Heart right ventricle (tissue), 16 donors: ENCODE results near the gene KSR1. TPM values are rescaled to one million over a fixed set of nuclear protein-coding genes. Genes with fewer than 3 reads are reported as not detected.
"Not testable (repeated sequence)": the region's sequence is repeated elsewhere in the genome, so short reads cannot be mapped to it uniquely, and the experiment has no call there.

ENCODE experiments used
- ATAC-seq, 8 donors: fragments of 200-7000 bp; cut with Tn5 transposase; one replicate each; pipeline ENCODE4 v1.9.1; 2020; ENCODE audit warnings: mild to moderate bottlenecking in 8 of 8, moderate library complexity in 8 of 8, moderate number of reproducible peaks in 1 of 8
- DNase-seq, 2 donors: peaks; one replicate each; pipeline ENCODE4 v3.0.0-alpha.2; 2020
- H3K27ac ChIP-seq, 10 donors: fragments of 200-600 bp; sonication (generic) in 2 of 10; one replicate each; pipeline versions ENCODE4 v1.5.0 to v1.8.0; 2020 to 2022; ENCODE audit warnings: mild to moderate bottlenecking in 3 of 10
- H3K27me3 ChIP-seq, 7 donors: fragments of 200-600 bp; one replicate each; pipeline ENCODE4 v1.8.0; 2021 to 2022; ENCODE audit warnings: mild to moderate bottlenecking in 2 of 7
- H3K36me3 ChIP-seq, 9 donors: fragments of 200-600 bp; sonication (generic) in 1 of 9; one replicate each; pipeline versions ENCODE4 v1.5.0 to v1.8.0; 2020 to 2022; ENCODE audit warnings: mild to moderate bottlenecking in 2 of 9
- H3K4me1 ChIP-seq, 9 donors: fragments of 200-600 bp; sonication (generic) in 1 of 9; one replicate each; pipeline versions ENCODE4 v1.5.0 to v1.8.0; 2020 to 2022; ENCODE audit warnings: mild to moderate bottlenecking in 4 of 9
- H3K4me3 ChIP-seq, 10 donors: fragments of 200-600 bp; sonication (generic) in 2 of 10; one replicate each; pipeline versions ENCODE4 v1.5.0 to v1.8.0; 2020 to 2022; ENCODE audit warnings: mild to moderate bottlenecking in 7 of 10, moderate library complexity in 2 of 10
- H3K9me3 ChIP-seq, 11 donors: fragments of 200-600 bp in 10 of 11; sonication (generic) in 2 of 11; one replicate each; pipeline versions ENCODE4 v1.5.0 to v1.8.0; 2013 to 2022; ENCODE audit warnings: mild to moderate bottlenecking in 2 of 11, control low read depth in 1 of 11, moderate library complexity in 1 of 11
- WGBS, 2 donors: extraction: QIAGEN DNeasy Blood & Tissue Kit; methylation state at CpG; one replicate each; pipeline ENCODE4 v1.1.7; 2013; ENCODE audit warnings: inconsistent platforms in 1 of 2; 5-methylcytosine and 5-hydroxymethylcytosine counted together
- intact Hi-C, 10 donors: fragments of 100-400 bp; cut with DNase I; formaldehyde crosslinking; loops; one replicate each; pipeline versions ENCODE4 v1.11.1 to v1.14.2; 2022
- polyA plus RNA-seq, 2 donors: library from polyadenylated mRNA; stranded (reverse); fragments of 200-250 nt; gene quantifications; one replicate each; pipeline ENCODE4 v1.2.3, GENCODE V29; 2013
- total RNA-seq, 10 donors: library from RNA; stranded (reverse); fragmentation: NEBNext Ultra II Directional in 3 of 10; extraction: Animal tissue kit (Norgen Biotek cat#: 25700) in 3 of 10; gene quantifications; one replicate each; pipeline versions ENCODE4 v1.2.1 to v1.2.4, GENCODE V29; 2021 to 2023
- TF ChIP-seq, protein P1 (sequence below), 9 donors: fragments of 200-600 bp; sonication (generic) in 2 of 9; IDR thresholded peaks; one replicate each; pipeline versions ENCODE4 v1.5.0 to v1.8.0; 2021 to 2022; ENCODE audit warnings: antibody characterized with exemption in 9 of 9, mild to moderate bottlenecking in 5 of 9, moderate library complexity in 1 of 9
- donor health status: Arrhythmogenic right ventricular cardiomyopathy.
- donor health status: ischemic (EF 13 %, LVEDD 7.1; RV severe dilation, severe dysfunction).
- donor health status: healthy with polysubstance abuse.
- donor health status: DM: no; HTN: yes; CAD: no.
- donor health status: DM: no; HTN: no; CAD: no.
- donor health status: ischemic (EF 25% LVEDD 6.9; RV normal size, moderate dysfunction).
- donor health status: ischemic (EF 25% LVEDD 5.7; RV mildly dilated, moderate dysfunction).
- donor health status: healthy.
- donor health status: DM: yes; HTN: yes; CAD: no.
- donor health status: Ischemic cardiomyopathy.
- donor health status: ischemic (EF 35%, LVEDD 5.7; RV mildly dilated, moderate dysfunction).
- donor health status: nonischemic (EF 11% LVEDD 7.7; RV severe dilation, severe dysfunction).
- donor health status: DM: yes; HTN: yes; CAD: no.
- donor health status: PGD.
- donor health status: ischemic (EF 29% LVEDD 5.4; RV normal size, mild dysfunction).
- donor health status: nonischemic (EF 23%, LVEDD 6.1; RV moderate dilation, normal function).

KSR1 gene
- total and polyA plus RNA-seq, 12 donors, result 5.6 to 19.6 (median 8.6) TPM

DNA sequence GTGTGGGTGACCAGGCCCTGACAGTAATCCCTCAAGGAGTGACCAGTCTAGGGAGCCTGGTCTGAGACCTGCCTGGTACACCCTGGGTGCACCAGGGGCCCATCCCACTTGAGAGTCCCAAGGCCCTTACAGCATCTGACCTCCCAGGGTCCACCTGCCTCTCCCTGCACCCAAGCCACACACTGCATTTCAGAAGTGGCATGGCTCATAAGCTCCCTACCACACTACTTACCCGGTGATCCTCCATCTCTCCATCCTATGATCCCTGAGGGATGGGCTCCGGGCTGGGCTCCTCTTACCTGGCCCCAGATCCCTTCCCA lies 215.3 kb downstream of the KSR1 start:
- TF ChIP-seq, protein P1, sequence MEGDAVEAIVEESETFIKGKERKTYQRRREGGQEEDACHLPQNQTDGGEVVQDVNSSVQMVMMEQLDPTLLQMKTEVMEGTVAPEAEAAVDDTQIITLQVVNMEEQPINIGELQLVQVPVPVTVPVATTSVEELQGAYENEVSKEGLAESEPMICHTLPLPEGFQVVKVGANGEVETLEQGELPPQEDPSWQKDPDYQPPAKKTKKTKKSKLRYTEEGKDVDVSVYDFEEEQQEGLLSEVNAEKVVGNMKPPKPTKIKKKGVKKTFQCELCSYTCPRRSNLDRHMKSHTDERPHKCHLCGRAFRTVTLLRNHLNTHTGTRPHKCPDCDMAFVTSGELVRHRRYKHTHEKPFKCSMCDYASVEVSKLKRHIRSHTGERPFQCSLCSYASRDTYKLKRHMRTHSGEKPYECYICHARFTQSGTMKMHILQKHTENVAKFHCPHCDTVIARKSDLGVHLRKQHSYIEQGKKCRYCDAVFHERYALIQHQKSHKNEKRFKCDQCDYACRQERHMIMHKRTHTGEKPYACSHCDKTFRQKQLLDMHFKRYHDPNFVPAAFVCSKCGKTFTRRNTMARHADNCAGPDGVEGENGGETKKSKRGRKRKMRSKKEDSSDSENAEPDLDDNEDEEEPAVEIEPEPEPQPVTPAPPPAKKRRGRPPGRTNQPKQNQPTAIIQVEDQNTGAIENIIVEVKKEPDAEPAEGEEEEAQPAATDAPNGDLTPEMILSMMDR (IDR thresholded peaks at IDR 0.05), result no peak
- Histone ChIP-seq H3K4me3 (no peak overlapping the region), H3K27me3 (no peaks in the 10 kb centered on the region), H3K4me1 (no peaks in the 10 kb centered on the region), H3K27ac (no peak overlapping the region), H3K36me3 (no peaks in the 10 kb centered on the region), H3K9me3 (no peaks in the 10 kb centered on the region)
- DNase-seq (no peak), ATAC-seq (no peak)
- intact Hi-C loops, result no loop called here
- 90 to 91% methylated on average over 2 of the region's 2 CpGs for WGBS, 2 donors

DNA sequence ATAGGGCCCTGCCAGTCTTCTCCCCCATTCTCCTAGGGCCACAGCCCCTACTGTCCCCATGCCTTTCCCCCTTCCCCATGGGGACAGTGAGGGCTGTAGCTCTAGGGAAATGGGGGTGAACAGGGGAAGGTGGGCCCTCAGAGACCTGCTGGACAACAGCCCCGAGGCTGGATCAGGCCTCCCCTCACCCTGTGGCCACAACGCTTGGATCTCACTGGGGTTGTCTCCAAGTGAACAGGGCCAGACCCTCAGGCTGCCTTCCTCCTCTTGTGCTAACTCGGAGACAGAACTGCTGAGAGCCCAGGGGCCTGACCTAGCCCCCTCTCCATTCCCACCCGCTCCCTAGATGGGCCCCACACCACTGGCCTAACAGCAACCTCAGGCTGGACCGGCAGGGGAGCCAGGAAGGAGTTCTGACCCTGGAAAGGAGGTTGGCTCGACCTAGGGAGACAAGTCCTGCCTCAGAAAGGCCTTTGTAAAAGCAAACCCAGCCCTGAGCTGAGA lies 215.8 kb downstream of the KSR1 start:
- WGBS, 2 donors, result 67 to 75% methylated on average over 6 of the region's 6 CpGs
- H3K27me3 ChIP-seq, intact Hi-C loops, H3K36me3 ChIP-seq, ATAC-seq, H3K4me3 ChIP-seq, H3K27ac ChIP-seq, DNase-seq, H3K9me3 ChIP-seq, H3K4me1 ChIP-seq: not testable (repeated sequence)

DNA sequence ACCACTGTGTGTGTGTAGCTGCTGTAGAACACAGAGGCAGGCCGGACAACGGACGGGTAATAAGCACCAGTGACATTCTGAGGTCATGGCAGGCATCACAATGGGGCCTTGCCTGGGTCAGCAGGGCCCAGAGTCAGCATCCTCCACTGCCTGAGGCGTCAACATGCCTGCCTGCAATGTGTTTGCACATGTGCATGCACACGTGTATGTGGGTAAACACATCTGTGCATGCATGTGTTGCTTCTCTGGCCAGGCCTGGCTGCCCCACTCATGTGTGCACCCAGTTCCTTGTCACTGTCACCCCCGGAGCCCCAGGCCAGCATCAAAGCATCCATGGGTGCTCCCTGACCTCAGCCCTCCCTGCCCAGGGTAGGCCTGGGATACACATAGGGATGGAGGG lies 218.1 kb downstream of the KSR1 start:
- Histone ChIP-seq H3K36me3 (no peaks in the 10 kb centered on the region), H3K4me1 (no peaks in the 10 kb centered on the region), H3K4me3 (no peak overlapping the region), H3K27ac (no peak overlapping the region), H3K9me3 (no peaks in the 10 kb centered on the region), H3K27me3 (peaks cover 0 to 3% (median 0%) of the 10 kb centered on the region in 7 donors)
- TF ChIP-seq, protein P1 (IDR thresholded peaks at IDR 0.05), result no peak
- ATAC-seq (no peak), DNase-seq (no peak)
- 84% methylated on average over 6 of the region's 6 CpGs for WGBS, 2 donors
- intact Hi-C loops, result no loop called here

Other genes starting within 250 kb of the KSR1 start
- gene WSB1, start 162.3 kb upstream of the KSR1 start, total RNA-seq, result 10 to 100 TPM; 50.0 to 94.2 (median 60.5) TPM
- gene WSB1, start 162.3 kb upstream of the KSR1 start, polyA plus RNA-seq, result 100 to 1,000 TPM in 1 of 2 donors, 10 to 100 TPM in 1; 42.5 to 125 TPM
- gene LGALS9, start 174.7 kb downstream of the KSR1 start, total RNA-seq, result 10 to 100 TPM in 9 of 10 donors, 1 to 10 TPM in 1; 7.5 to 79.1 (median 16.2) TPM
- gene LGALS9, start 174.7 kb downstream of the KSR1 start, polyA plus RNA-seq, result 10 to 100 TPM; 18.8 to 30.2 TPM